IMR-90 (cell line): Measurements from ENCODE around the gene SYN1. TPM values are rescaled to one million over a fixed set of nuclear protein-coding genes. Genes with fewer than 3 reads are reported as not detected.

Source experiments
- ATAC-seq: fragments of 200-7000 bp; cut with Tn5 transposase; 2 replicates; pipeline ENCODE4 v1.9.1; 2020; ENCODE audit warnings: low read depth, mild to moderate bottlenecking, moderate library complexity
- BruUV-seq: library from RNA; stranded (reverse); fragments of 400-500 nt; replicated peaks from 2 replicates; lab custom pipeline; 2021; lab: Mats Ljungman, UMichigan
- CTCF ChIA-PET: fragments of 300-600 bp; formaldehyde crosslinking; extraction: SDS; loops from one replicate; lab custom pipeline; 2021; ENCODE audit warnings: antibody characterized with exemption; lab: Yijun Ruan, JAX
- POLR2A ChIA-PET: fragments of 300-600 bp; sonication (Branson Sonifier 250); formaldehyde crosslinking; loops from one replicate; lab custom pipeline; 2022; ENCODE audit warnings: antibody characterized with exemption; ENCODE audit not compliant: unreplicated experiment; lab: Charles Lee
- DNase-seq: peaks from one replicate; pipeline ENCODE4 v3.0.0; 2013
- H2AFZ ChIP-seq: replicated peaks from 2 replicates; pipeline ENCODE3; 2013; ENCODE audit warnings: low read length, mild to moderate bottlenecking; ENCODE audit not compliant: poor library complexity
- H2AK5ac ChIP-seq: 2 replicates; pipeline ENCODE4 v1.6.1; 2013; ENCODE audit warnings: low read depth, low read length, inconsistent platforms
- H2AK9ac ChIP-seq: replicated peaks from 2 replicates; pipeline ENCODE3; 2013; ENCODE audit warnings: mild to moderate bottlenecking, low read depth, low read length, moderate library complexity; ENCODE audit not compliant: poor library complexity
- H2BK120ac ChIP-seq: 2 replicates; pipeline ENCODE4 v1.6.1; 2013; ENCODE audit warnings: low read depth, low read length, inconsistent platforms
- H2BK15ac ChIP-seq: 3 replicates; pipeline ENCODE4 v1.6.1; 2013; ENCODE audit warnings: low read depth, low read length, inconsistent platforms
- H2BK20ac ChIP-seq: 2 replicates; pipeline ENCODE4 v1.6.1; 2013; ENCODE audit warnings: low read depth, mild to moderate bottlenecking, inconsistent platforms, low read length, moderate library complexity
- H2BK5ac ChIP-seq: 2 replicates; pipeline ENCODE4 v1.6.1; 2013; ENCODE audit warnings: mild to moderate bottlenecking, low read depth, low read length, inconsistent platforms; ENCODE audit not compliant: poor library complexity, severe bottlenecking
- H3K14ac ChIP-seq: replicated peaks from 2 replicates; pipeline ENCODE4 v1.6.1; 2013; ENCODE audit warnings: low read depth, low read length, inconsistent platforms
- H3K18ac ChIP-seq: 2 replicates; pipeline ENCODE4 v1.6.1; 2013; ENCODE audit warnings: low read depth, low read length, control low read depth
- H3K23ac ChIP-seq: 2 replicates; pipeline ENCODE4 v1.6.1; 2013; ENCODE audit warnings: low read depth, low read length, inconsistent platforms
- H3K27ac ChIP-seq: 2 replicates; pipeline ENCODE4 v1.5.1; 2013; ENCODE audit warnings: mild to moderate bottlenecking, control low read depth, low read length; ENCODE audit not compliant: insufficient read depth
- H3K27me3 ChIP-seq: 2 replicates; pipeline ENCODE4 v1.6.1; 2013; ENCODE audit warnings: low read length; ENCODE audit not compliant: control insufficient read depth, insufficient read depth
- H3K36me3 ChIP-seq: 2 replicates; pipeline ENCODE4 v1.6.1; 2013; ENCODE audit warnings: low read length, mixed read lengths; ENCODE audit not compliant: control insufficient read depth, insufficient read depth
- H3K4ac ChIP-seq: 2 replicates; pipeline ENCODE4 v1.6.1; 2013; ENCODE audit warnings: low read depth, low read length, inconsistent platforms
- H3K4me1 ChIP-seq: 2 replicates; pipeline ENCODE4 v1.6.1; 2013; ENCODE audit warnings: low read length, mixed read lengths; ENCODE audit not compliant: control insufficient read depth, insufficient read depth
- H3K4me2 ChIP-seq: 2 replicates; pipeline ENCODE4 v1.6.1; 2013; ENCODE audit warnings: low read depth, mild to moderate bottlenecking, control low read depth, low read length, moderate library complexity
- H3K4me3 ChIP-seq: 2 replicates; pipeline ENCODE4 v1.5.1; 2013; ENCODE audit warnings: low read depth, mild to moderate bottlenecking, control low read depth, low read length, moderate library complexity; ENCODE audit not compliant: insufficient read depth
- H3K56ac ChIP-seq: 2 replicates; pipeline ENCODE4 v1.6.1; 2013; ENCODE audit warnings: low read length, inconsistent platforms; ENCODE audit not compliant: insufficient read depth; ENCODE audit errors: extremely low read depth
- H3K79me1 ChIP-seq, 2 experiments: 2 replicates each; pipeline ENCODE4 v1.6.1; 2013; ENCODE audit warnings: low read length in 2 of 2, inconsistent platforms in 1 of 2, low read depth in 1 of 2
- H3K9ac ChIP-seq: 2 replicates; pipeline ENCODE4 v1.6.1; 2013; ENCODE audit warnings: low read depth, low read length, control low read depth
- H3K9me1 ChIP-seq: 2 replicates; pipeline ENCODE4 v1.6.1; 2013; ENCODE audit warnings: low read length, inconsistent platforms; ENCODE audit not compliant: insufficient read depth
- H3K9me3 ChIP-seq: 2 replicates; pipeline ENCODE4 v1.6.1; 2013; ENCODE audit warnings: low read length; ENCODE audit not compliant: control insufficient read depth, insufficient read depth
- H4K20me1 ChIP-seq: 2 replicates; pipeline ENCODE4 v1.6.1; 2013; ENCODE audit warnings: low read length, inconsistent platforms; ENCODE audit not compliant: insufficient read depth
- H4K5ac ChIP-seq: 2 replicates; pipeline ENCODE4 v1.6.1; 2013; ENCODE audit warnings: mild to moderate bottlenecking, low read depth, low read length, control low read depth
- H4K8ac ChIP-seq, 2 experiments: 2 replicates each; pipeline ENCODE4 v1.6.1; 2013; ENCODE audit warnings: low read depth in 2 of 2, low read length in 2 of 2, control low read depth in 1 of 2, inconsistent platforms in 1 of 2
- H4K91ac ChIP-seq: 2 replicates; pipeline ENCODE4 v1.6.1; 2013; ENCODE audit warnings: low read depth, low read length, inconsistent platforms; ENCODE audit not compliant: insufficient read depth
- BHLHE40 ChIP-seq: fragments of 150-350 bp; IDR thresholded peaks from 2 replicates; pipeline ENCODE4 v1.6.1; 2016; ENCODE audit warnings: mild to moderate bottlenecking, low read depth, low read length
- CEBPB ChIP-seq: IDR thresholded peaks from 2 replicates; pipeline ENCODE4 v1.6.1; 2012; ENCODE audit warnings: low read depth, low read length, improper control_type of control experiment
- CHD1 ChIP-seq: IDR thresholded peaks from 2 replicates; pipeline ENCODE4 v1.6.1; 2012; ENCODE audit warnings: low read depth, low read length, improper control_type of control experiment
- FOS ChIP-seq: fragments of 150-350 bp; IDR thresholded peaks from 2 replicates; pipeline ENCODE4 v1.6.1; 2016; ENCODE audit warnings: low read depth, low read length
- MAFK ChIP-seq: IDR thresholded peaks from 2 replicates; pipeline ENCODE4 v1.6.1; 2012; ENCODE audit warnings: low read depth, low read length, improper control_type of control experiment
- MAZ ChIP-seq: IDR thresholded peaks from 2 replicates; pipeline ENCODE4 v1.6.1; 2012; ENCODE audit warnings: low read depth, mild to moderate bottlenecking, low read length, improper control_type of control experiment, moderate library complexity, borderline replicate concordance
- MXI1 ChIP-seq: IDR thresholded peaks from 2 replicates; pipeline ENCODE4 v1.6.1; 2012; ENCODE audit warnings: low read depth, mild to moderate bottlenecking, low read length, moderate library complexity, borderline replicate concordance
- NFE2L2 ChIP-seq: fragments of 150-350 bp; IDR thresholded peaks from 2 replicates; pipeline ENCODE4 v1.6.1; 2016; ENCODE audit warnings: low read depth, mild to moderate bottlenecking, low read length
- POLR2A ChIP-seq: IDR thresholded peaks from 2 replicates; pipeline ENCODE4 v1.6.1; 2012; ENCODE audit warnings: mild to moderate bottlenecking, low read depth, low read length
- RAD21 ChIP-seq: IDR thresholded peaks from 2 replicates; pipeline ENCODE4 v1.6.1; 2012; ENCODE audit warnings: low read length, improper control_type of control experiment
- RCOR1 ChIP-seq: IDR thresholded peaks from 2 replicates; pipeline ENCODE4 v1.6.1; 2012; ENCODE audit warnings: mild to moderate bottlenecking, low read length, improper control_type of control experiment; ENCODE audit not compliant: insufficient replicate concordance
- RFX5 ChIP-seq: IDR thresholded peaks from 2 replicates; pipeline ENCODE4 v1.8.0; 2012; ENCODE audit warnings: low read depth, mild to moderate bottlenecking, low read length, moderate library complexity
- SMC3 ChIP-seq: fragments of 150-350 bp; IDR thresholded peaks from 2 replicates; pipeline ENCODE4 v1.6.1; 2016; ENCODE audit warnings: low read depth, mild to moderate bottlenecking, antibody characterized with exemption, low read length, moderate library complexity
- WGBS, 2 experiments: methylation state at CpG; one replicate each; pipeline versions ENCODE4 v1.1.5 to v1.1.7; 2013; ENCODE audit warnings: missing lambda C conversion rate in 2 of 2; ENCODE audit not compliant: insufficient read length in 1 of 2; ENCODE audit errors: extremely low coverage in 2 of 2; 5-methylcytosine and 5-hydroxymethylcytosine counted together
- dilution Hi-C: fragments of 300-500 bp; cut with HindIII; formaldehyde crosslinking; loops from one replicate; pipeline ENCODE4 v1.14.3; 2018; ENCODE audit warnings: low sequenced_read_pairs; ENCODE audit not compliant: unreplicated experiment
- in situ Hi-C: fragments of 300-500 bp; cut with MboI; formaldehyde crosslinking; loops from 3 replicates; pipeline ENCODE4 v1.14.3; 2019; ENCODE audit warnings: low sequenced_read_pairs, inconsistent platforms, mixed read lengths
- intact Hi-C: fragments of 100-400 bp; cut with micrococcal nuclease; formaldehyde crosslinking; loops from 2 replicates; pipeline ENCODE4 v1.10.0; 2022
- polyA plus RNA-seq, 3 experiments: library from polyadenylated mRNA; depleted of rRNA; stranded (reverse); fragments of >200 nt; gene quantifications; 2 replicates each; pipeline ENCODE4 v1.2.3, GENCODE V29; 2012; ENCODE audit warnings: low replicate concordance in 1 of 3
- total RNA-seq: library from RNA; depleted of rRNA; stranded (reverse); fragments of >200 nt; gene quantifications from 2 replicates; pipeline ENCODE4 v1.2.3, GENCODE V29; 2012
- TF ChIP-seq, protein P1 (sequence below): conservative IDR thresholded peaks from 2 replicates; pipeline ENCODE4 v1.5.1; 2012; ENCODE audit warnings: mild to moderate bottlenecking, low read depth, low read length, improper control_type of control experiment
- TF ChIP-seq, protein P2 (sequence below): fragments of 150-350 bp; IDR thresholded peaks from 2 replicates; pipeline ENCODE4 v1.6.1; 2017; ENCODE audit warnings: mild to moderate bottlenecking, antibody characterized with exemption, low read length, low read depth
- TF ChIP-seq, protein P3 (sequence below): fragments of 150-350 bp; IDR thresholded peaks from 2 replicates; pipeline ENCODE4 v1.6.1; 2016; ENCODE audit warnings: low read depth, mild to moderate bottlenecking, low read length, moderate library complexity, borderline replicate concordance

SYN1 gene
- total and polyA plus RNA-seq, 2 of the 4 experiments (the other 2 are of a cell fraction) = under 0.01 to 0.56 TPM

DNA sequence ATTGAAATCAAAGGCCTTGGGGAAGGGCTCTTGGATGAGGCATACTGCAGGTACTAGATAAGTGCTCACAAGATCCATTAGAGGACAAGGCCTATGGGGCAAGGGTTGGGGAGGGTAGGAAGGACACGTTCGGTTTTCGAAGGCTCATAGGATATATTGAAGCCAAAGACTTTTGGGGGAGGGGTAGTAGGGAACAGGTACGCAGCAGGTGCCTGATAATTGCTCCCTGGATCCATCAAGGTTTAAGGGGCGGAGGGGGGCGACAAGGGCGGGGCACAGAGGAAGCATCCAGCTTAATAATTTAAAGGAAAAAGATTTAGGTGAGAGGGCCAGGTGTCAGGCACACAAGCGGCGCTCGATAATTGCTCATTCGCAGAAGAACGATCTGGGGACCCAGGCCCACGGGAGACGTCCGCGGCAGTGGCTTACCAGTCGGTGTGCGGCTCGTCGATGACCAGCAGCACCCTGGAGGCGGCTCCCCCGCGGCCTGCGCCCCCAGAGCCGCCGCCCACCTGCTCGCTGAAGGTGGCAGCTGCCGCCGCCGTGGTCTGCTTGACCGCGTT lies 653 bp downstream of the SYN1 start:
- Histone ChIP-seq H3K27me3 (peaks cover 7% of the 10 kb centered on the region; the same call in 1 of the 2 replicates), H3K4me3 (no peak overlapping the region), H3K4me1 (no peaks in the 10 kb centered on the region), H3K9me1 (no peaks in the 10 kb centered on the region), H3K27ac (no peak overlapping the region), H2BK120ac (no peak overlapping the region), H2AFZ (no peak overlapping the region), H3K4me2 (no peak overlapping the region), H2BK5ac (no peak overlapping the region), H3K14ac (no peak overlapping the region), H3K79me1 (no peaks in the 10 kb centered on the region), H4K20me1 (0 out of 2 replicates have a peak, but pooled peaks cover under 1% of the 10 kb centered on the region), H3K56ac (no peak overlapping the region), H3K9me3 (no peaks in the 10 kb centered on the region), H3K18ac (no peak overlapping the region), H2AK5ac (no peak overlapping the region), H2AK9ac (no peak overlapping the region), H2BK20ac (no peak overlapping the region), H4K91ac (no peak overlapping the region), H2BK15ac (no peak overlapping the region), H3K4ac (no peak overlapping the region), H3K36me3 (no peaks in the 10 kb centered on the region), H3K23ac (no peak overlapping the region), H4K8ac (no peak overlapping the region), H3K9ac (no peak overlapping the region), H4K5ac (no peak overlapping the region)
- CTCF ChIA-PET = no interaction called here
- WGBS, 2 experiments = 63% methylated on average over 8 of the region's 32 CpGs; no CpG with 5 or more reads in 1 of the 2 experiments
- POLR2A ChIA-PET = no interaction called here
- intact Hi-C loops = no loop called here
- no TSS peak for BruUV-seq
- TF ChIP-seq, protein P1, sequence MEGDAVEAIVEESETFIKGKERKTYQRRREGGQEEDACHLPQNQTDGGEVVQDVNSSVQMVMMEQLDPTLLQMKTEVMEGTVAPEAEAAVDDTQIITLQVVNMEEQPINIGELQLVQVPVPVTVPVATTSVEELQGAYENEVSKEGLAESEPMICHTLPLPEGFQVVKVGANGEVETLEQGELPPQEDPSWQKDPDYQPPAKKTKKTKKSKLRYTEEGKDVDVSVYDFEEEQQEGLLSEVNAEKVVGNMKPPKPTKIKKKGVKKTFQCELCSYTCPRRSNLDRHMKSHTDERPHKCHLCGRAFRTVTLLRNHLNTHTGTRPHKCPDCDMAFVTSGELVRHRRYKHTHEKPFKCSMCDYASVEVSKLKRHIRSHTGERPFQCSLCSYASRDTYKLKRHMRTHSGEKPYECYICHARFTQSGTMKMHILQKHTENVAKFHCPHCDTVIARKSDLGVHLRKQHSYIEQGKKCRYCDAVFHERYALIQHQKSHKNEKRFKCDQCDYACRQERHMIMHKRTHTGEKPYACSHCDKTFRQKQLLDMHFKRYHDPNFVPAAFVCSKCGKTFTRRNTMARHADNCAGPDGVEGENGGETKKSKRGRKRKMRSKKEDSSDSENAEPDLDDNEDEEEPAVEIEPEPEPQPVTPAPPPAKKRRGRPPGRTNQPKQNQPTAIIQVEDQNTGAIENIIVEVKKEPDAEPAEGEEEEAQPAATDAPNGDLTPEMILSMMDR = no peak
- TF ChIP-seq, protein P2, sequence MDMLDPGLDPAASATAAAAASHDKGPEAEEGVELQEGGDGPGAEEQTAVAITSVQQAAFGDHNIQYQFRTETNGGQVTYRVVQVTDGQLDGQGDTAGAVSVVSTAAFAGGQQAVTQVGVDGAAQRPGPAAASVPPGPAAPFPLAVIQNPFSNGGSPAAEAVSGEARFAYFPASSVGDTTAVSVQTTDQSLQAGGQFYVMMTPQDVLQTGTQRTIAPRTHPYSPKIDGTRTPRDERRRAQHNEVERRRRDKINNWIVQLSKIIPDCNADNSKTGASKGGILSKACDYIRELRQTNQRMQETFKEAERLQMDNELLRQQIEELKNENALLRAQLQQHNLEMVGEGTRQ = no peak
- TF ChIP-seq MAFK (no peak), BHLHE40 (no peak), MXI1 (no peak), CHD1 (no peak), CEBPB (no peak), FOS (no peak), POLR2A (no peak), RAD21 (no peak), RCOR1 (no peak), MAZ (no peak), SMC3 (no peak), RFX5 (no peak), NFE2L2 (no peak)
- TF ChIP-seq, protein P3, sequence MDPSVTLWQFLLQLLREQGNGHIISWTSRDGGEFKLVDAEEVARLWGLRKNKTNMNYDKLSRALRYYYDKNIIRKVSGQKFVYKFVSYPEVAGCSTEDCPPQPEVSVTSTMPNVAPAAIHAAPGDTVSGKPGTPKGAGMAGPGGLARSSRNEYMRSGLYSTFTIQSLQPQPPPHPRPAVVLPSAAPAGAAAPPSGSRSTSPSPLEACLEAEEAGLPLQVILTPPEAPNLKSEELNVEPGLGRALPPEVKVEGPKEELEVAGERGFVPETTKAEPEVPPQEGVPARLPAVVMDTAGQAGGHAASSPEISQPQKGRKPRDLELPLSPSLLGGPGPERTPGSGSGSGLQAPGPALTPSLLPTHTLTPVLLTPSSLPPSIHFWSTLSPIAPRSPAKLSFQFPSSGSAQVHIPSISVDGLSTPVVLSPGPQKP = no peak
- ATAC-seq = no peak
- dilution Hi-C loops = no loop called here
- no peak for DNase-seq
- in situ Hi-C loops = no loop called here
